GM18520 (cell line): ENCODE measurements around the gene TMCO6.
A peak's percentile ranks its signal among the peaks of the same experiment; 100 is the strongest.
"Not testable (repeated sequence)": the region's sequence is repeated elsewhere in the genome, so short reads cannot be mapped to it uniquely, and the experiment has no call there.

ENCODE experiments used
- ATAC-seq: cut with Tn5 transposase; IDR thresholded peaks from one replicate; pipeline ENCODE4 v1.9.1; 2021; ENCODE audit not compliant: unreplicated experiment

Gene TMCO6

DNA sequence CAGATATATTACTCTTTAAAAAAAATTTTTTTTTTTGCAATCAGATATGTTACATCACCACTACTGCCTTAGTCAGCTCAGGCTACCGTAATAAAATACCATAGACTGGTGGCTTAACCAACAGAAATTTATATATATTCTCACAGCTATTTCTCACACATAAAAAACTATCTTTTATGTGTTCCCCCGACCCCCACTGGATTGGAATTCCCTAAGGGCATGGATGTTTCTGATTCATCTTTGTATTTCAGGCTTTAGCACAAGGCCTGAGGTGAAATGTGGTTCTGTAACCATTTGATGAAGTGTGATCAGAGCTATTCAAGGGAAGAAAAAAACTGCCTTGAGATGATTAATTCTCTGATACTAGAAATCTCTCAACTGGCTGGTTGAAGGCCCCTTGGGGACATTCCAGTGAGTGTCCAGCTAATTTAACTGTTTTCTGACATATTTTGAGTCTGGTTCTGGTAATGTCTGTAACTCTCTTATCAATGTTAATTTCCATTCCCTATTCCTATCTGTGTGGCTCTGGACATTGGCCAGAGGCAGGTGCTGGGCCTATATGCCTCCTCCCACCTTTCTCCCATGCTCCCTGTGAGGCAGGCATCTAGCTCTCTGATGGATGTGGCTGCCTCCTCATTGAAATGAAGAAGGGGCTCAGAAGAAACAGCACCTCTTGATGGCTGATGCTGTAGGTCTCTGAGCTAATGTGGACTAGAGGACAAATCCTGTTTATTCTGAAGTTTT, 8.8 kb upstream of the TMCO6 start:
- ATAC-seq, result no peak

DNA sequence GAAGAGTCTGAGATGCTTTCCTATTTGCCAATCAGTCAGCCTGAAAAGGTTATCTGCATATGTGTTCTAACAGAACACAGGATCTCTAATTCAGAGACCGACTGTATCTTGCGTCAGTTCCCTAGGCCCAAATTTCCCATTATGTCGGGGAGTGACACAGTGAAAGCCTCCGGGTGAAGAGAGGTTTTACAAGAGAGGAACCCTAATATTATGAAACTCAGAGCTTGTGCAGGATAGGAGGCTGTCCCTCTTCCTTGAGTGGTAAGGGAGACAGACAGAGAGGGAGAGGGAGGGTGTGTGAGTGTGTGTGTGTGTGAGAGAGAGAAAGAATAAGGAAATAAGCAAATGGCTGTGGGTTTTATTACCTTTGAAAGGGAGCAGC, 8.2 kb upstream of the TMCO6 start:
- ATAC-seq, result no peak

DNA sequence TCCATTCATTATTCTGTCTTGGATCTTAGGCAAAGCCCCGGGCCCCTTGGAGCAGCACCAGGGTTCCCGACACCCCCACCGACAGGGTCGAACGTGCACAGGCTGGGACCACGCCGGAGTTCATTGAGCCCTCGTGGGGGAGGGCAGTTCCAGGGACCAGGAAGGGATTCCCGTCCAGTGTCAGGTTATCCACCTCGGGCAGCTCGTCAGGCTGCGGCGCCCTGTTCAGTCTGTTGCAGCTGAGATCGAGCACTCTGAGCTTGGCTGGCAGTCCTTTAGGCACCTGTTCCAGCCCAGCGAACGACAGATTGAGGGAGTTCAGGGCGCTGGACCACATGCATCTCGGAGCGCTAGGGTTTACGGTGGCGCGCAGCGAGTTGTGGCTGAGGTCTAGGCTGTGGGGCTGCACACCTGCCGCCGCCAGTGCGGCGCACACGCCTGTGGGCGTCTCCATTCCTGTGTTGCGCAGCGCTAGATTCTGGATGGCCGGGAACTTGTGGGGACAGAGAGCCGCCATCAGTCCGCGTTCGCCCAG, 7.4 kb upstream of the TMCO6 start:
- no peak for ATAC-seq

DNA sequence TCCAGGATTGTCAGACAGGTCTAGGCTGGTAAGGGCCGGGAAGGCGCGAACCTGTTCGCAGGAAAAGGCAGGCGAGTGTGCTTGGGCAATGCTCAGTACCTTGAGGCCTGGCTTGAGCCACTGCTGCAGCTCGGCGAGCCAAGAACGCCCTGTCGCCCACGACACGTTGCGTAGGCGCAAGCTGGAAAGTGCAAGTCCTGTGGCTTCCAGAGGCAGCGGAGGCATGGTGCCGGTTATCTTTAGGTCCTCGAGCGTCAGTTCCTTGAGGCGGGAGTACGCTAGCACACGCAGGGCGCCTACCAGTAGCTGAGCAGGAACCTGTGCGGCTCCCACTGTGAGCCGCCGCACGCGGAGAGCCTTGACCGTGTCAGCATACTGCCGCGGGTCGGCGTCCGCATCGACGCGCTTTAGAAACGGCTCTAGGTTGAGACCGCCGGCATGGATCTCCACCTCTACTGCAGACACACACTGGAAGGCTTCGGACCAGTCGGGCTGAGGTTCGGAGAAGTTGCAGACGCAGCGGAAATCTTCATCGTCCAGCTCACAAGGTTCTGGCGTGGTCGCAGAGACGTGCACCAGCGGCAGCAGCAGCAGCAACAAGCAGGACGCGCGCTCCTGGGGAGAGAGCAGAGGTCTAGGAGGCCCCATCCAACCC, 6.8 kb upstream of the TMCO6 start:
- peak; percentile 24 for ATAC-seq

DNA sequence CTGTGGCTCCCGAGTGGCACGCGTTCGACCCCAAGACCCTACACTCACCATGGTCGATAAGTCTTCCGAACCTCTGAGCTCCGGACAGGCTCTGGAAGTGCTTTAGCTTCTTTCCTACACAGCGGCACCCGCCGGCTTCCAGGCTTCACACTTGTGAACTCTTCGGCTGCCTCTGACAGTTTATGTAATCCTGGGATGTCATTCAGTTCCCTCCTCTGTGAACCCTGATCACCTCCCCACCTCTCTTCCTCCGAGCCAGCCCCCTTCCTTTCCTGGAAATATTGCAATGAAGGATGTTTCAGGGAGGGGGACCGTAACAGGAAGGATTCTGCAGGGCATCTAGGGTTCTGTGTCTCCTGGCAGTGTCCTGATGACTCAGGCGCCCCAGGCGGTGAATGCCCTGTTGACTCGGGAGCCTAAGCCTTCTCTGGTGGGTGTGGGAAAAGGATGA, 6.2 kb upstream of the TMCO6 start, which contains the start of gene CD14:
CD14 (minus strand) TSS at position 155 of the 451 bp plus-strand sequence; CDS start at position 51, 104 bp downstream.
- no peak for ATAC-seq

DNA sequence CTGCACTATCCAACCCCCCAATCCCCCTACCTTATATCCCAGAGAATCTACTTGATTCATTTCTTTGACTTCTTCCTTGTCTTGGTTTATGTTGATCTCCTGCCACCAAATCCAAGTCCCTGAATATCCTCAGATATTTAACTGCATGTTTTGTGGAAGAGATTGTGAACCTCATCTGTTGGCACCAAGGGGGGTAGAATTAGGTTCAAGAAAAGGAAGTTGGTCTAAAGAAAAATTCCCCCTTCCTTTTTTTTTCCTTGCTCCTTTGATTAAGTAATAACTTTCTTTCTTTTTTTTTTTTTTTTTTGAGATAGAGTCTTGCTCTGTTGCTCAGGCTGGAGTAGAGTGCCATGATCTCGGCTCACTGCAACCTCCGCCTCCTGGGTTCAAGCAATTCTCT, 5.8 kb upstream of the TMCO6 start:
- no peak for ATAC-seq

DNA sequence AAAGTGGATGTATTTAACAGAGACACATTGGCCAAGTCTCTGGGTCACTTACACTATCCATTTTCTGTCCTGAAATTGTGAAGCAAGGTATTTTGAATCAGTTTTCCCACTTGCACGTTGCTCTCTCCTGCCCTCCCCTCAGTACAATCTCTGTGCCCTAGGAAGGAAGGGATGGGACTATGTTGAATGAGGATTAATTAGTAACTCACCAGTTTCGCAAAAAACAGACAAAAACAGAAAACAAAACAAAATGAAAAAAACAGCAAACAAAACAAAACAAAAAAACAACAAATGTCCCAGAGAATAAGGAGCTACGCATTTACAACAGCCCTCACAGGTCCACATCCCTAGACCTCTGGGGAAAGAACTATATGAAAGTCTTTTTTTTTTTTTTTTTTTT, 5.1 kb upstream of the TMCO6 start:
- ATAC-seq, result no peak

DNA sequence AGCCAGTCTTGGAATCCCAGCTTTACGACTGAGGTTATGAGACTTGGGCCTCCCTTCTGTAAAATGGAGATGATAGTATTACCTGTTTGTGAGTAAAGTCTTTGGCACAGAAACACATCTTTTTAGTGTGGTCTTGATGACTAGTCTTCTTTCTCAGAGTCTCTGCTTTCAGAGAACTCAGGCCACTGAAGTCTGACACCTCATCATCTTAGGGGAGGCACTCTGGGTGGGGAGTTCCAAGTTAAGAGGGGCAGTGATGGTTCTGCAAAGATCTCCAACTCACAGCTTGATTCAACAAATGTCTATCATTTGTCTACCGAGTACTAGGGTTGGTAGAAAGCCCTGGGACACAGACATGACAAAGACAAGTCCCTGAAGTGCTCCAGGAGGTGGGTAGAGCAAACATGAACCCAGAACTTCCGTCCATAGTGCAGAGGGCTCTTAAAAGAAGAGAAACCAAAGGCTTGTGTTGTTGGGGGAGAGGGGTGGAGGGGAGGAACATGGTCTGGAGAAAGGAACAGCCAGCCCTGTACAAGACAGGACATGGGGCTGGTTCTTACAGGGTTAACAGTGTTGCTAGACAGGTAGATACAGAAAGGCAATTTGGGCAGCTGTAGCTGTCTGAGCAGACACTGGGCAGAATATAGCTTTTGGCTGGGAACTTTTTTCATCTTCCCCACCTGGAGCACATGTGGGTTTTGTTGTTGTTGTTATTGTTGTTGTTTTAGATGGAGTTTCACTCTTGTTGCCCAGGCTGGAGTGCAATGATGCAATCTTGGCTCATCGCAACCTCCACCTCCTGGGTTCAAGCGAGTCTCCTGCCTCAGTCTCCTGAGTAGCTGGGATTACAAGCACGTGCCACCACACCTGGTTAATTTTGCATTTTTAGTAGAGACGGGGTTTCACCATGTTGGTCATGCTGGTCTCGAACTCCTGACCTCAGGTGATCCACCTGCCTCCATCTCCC, 3.7 kb upstream of the TMCO6 start:
- ATAC-seq, result no peak

DNA sequence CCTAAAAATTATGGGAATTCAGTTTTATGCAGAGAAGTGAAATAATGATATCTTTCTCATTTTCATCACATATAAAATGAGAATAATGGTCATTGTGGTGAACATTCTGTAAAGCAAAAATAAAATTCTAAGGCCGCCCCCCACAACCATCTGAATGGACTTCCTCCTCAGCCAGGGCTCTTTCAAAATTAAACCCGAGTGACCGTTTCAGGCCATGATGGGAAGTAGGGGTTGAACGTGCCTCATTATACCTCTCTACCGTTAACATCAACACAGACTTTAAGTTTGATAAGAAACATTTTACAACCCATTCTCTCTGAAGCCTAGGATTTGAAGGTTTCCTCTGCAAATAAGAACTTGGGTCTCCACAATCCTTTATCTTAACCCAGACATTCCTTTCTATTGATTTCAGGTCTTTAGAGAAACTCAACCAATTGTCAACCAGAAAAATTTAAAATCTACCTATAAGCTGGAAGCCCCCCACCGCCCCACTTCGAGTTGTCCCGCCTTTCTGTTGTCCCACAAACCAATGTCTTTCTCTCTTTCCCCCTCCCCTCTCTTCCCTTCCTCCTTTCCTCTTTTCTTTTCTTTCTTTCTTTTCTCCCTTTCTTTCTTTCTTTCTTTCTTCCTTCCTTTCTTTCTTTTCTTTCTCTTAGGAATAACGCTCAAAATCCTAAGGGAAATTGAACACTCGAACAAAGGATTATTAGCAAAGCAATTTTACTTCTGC, 1.7 kb upstream of the TMCO6 start:
- ATAC-seq, result no peak

DNA sequence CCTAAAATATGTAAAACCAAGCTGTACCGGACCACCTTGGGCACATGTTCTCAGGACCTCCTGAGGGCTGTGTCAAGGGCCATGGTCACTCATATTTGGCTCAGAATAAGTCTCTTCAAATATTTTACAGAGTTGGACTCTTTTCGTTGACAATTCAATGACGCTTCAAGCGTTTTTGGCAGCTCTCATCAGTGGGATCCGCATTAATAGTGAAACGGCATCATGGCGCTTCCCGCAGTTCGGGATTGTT, 428 bp upstream of the TMCO6 start:
- not testable (repeated sequence) for ATAC-seq

DNA sequence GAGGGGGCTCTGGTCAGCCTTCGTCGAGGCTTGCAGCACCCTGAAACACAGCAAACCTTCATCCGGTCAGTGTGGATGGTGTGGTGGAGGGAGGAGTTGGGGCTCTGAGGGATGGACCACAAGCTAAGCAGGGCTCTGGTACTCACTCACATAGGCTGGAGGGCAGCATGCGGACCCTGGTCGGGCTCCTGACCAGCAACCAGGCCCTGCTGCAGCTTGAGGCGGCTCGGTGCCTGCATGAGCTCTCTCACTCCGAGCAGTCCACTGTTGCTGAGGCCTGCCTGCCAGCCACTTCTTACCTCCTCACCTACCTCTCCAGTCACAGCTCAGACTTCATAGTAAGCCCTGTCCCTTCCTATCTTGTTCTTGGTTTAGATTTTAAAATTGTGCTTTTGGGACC, 2.5 kb downstream of the TMCO6 start:
- no peak for ATAC-seq

DNA sequence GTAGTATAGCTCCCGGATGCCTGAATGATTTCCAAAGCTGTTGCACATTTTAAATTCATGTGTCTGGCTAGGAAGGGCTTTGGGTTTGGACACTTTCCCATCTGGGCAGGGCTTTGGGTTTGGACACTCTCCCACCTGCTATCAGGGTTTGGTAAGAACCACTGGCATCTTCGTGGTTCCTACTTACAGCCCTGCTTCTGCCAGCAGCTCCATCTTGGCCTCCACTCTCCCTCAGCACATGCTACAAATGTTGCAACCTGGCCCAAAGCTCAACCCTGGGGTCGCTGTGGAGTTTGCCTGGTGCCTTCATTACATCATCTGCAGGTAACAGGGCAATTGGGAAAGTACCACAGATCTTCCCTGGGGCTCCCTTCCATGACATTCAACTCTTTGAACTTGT, 3.5 kb downstream of the TMCO6 start:
- no peak for ATAC-seq

DNA sequence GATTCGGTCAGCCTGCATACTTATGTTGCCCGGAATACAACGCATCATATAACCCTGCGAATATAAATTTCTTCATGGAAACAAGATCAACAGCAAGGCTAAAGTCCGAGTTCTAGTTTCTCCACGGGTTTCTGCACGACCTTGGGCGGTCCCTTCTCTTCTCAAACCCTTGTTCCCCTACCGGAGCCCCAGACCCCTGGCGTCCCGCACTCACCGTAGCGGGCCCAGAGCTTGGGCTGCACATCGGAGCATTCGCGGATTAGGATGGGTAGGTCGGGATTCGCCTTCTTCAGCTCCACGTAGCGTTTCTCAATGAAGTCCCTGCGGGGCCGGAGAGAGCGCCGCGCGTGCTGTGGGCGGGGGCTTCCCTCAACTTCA, 7.8 kb downstream of the TMCO6 start:
- ATAC-seq, result no peak

DNA sequence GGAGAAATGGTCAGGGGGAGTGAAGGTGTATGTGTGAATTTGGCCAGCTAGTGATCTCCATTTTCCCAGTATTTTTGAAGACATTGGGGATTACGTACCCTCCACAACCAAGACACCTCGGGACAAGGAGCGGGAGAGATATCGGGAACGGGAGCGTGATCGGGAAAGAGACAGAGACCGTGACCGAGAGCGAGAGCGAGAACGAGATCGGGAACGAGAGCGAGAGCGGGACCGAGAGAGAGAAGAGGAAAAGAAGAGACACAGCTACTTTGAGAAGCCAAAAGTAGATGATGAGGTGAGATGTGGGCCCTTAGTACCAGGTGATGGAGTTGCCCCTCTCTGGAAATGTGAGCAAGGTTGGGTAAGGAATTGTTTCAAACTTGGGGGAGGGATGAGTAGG, 19.6 kb downstream of the TMCO6 start:
- no peak for ATAC-seq

DNA sequence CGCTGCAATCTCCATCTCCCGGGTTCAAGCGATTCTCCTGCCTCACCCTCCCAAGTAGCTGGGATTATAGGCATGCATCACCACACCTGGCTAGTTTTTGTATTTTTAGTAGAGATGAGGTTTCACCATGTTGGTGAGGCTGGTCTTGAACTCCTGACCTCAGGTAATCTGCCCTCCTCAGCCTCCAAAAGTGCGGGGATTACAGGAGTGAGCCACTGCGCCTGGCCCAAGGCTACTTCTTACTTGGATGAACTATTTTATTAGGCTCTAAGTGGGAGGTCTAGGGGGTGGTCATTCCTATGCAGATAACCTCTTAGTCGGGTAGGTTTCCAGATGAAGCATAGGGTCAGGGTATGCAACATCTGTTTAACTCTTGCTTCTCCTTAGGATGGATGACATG, 21.1 kb downstream of the TMCO6 start:
- not testable (repeated sequence) for ATAC-seq

DNA sequence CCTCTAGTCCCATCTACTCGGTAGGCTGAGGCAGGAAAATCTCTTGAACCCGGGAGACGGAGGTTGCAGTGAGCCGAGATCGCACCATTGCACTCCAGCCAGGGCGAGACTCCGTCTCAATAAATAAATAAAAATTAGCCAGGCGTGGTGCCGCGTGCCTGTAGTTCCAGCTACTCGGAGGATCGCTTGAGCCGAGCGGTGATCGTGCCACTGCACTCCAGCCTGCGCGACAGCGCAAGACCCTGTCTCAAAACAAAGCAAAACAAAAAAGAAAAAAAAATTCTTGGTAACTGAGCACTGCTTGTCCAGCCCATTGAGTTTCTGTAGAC, 24.7 kb downstream of the TMCO6 start:
- no peak for ATAC-seq

DNA sequence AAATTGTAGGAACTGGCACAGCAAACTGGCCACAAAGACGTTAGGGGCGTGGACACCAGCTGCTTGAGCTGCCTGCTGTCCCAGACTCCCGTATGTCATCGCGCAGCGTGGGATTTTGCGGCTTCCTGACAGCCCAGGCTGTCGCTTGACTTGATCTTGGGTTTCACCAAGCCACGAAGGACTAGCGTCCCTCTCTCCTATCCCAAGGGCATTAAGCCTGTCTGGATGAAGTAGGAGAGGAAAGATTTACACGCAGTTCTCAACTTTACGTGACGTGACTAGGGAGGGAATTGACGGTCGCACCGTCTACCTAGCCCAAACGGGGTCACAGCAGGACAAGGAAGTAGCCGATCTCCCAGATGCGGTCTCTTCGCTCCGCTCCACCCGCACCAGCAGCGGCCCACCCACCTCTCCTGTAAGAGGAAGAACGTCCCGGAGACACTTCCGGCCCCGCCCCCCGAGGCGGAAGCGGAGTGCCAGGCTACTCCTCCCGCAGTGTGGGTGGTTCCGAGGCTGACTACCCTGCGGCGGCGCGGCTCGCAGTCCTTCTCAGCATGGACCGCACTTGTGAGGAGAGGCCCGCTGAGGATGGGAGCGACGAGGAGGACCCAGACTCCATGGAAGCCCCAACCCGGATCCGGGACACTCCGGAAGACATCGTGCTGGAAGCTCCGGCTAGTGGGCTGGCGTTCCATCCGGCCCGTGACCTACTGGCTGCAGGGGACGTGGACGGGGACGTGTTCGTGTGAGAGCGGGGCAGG, 25.3 kb downstream of the TMCO6 start, which contains the start of gene WDR55:
WDR55 (plus strand) TSS at position 546 of the 761 bp plus-strand sequence; CDS start at position 555, 9 bp downstream.
- ATAC-seq, result peak; percentile 98

DNA sequence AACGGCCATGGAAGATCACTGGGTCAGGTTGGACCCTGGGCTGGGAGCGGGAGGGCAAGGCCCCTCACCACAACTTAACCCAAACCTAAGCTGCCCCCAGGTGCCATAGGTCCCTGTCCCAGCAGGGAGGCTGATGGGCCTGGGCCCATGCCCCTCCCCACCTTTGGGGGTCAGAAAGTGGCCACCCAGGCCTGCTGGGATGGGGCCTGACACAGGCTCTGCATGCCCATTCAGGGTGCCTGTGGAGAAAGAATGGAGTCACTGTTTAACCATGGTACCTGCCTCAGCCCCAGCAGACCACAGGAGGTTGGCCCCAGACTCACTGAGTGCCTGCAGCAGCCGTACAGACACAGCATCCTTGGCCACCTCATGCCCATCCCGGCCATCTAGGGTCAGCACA, 31.8 kb downstream of the TMCO6 start:
- not testable (repeated sequence) for ATAC-seq

DNA sequence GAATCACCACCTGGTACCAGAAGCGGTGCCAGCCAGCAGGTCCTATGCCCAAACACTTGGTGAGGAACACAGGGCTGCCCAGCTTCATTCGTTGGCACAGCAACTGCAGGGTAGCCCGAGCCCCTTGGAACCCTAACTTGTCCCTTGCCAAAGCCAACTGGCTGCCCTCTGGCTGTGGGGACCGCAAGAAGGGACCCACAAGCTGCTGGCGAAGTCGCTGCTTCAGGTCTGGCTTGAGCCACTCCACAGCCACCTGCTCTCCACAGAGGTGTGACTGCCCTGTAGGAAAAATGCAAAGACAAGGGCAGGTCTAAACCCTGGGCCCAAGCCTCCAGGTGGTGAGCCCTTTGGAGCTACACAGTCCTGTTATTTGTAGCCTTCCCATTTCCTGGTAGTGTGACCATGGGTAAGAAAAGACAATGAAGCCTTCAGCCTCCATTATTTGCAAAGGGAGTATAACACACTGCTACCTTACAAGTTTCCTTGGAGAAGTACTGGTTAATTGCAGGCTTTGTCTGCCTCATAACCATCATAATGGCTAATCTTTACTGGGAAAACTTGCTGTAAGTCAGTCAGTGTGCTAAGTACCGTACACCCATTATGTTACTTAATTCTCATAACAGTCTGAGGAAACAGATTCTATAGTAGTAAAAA, 32.3 kb downstream of the TMCO6 start:
- ATAC-seq, result no peak
